ENCODE results near the gene DGLUCY. TPM values are rescaled to one million over a fixed set of nuclear protein-coding genes. Genes with fewer than 3 reads are reported as not detected.

The DGLUCY gene
- total RNA-seq, 1 experiment from 2014 or later = 67.0 TPM

GRCh38 chr14:91114079-91115065 lies 499 bp downstream of the DGLUCY start (continued):
- TF ChIP-seq CTCF (IDR thresholded peaks at IDR 0.05 in 2 of 3, conservative IDR thresholded peaks at IDR 0.05 in 1 of 3; ENCODE audit: borderline replicate concordance in 1 of 3, insufficient read depth in 1 of 3, low read depth in 2 of 3, low read length in 2 of 3) (no peak), ELF1 (IDR thresholded peaks at IDR 0.05; ENCODE audit: borderline replicate concordance, low read depth) (no peak), ATF3 (IDR thresholded peaks at IDR 0.05) (no peak)

- intact Hi-C loops (cut with micrococcal nuclease) = no loop called here
- Histone ChIP-seq H3K4me1 (ENCODE audit: control insufficient read depth in 1 of 2, insufficient read depth in 2 of 2, low read length in 2 of 2) (peaks cover 28 to 74% of the 10 kb centered on the region in 2 experiments), H4K20me1 (ENCODE audit: insufficient read depth) (no peaks in the 10 kb centered on the region), H3K4me3 (replicated peaks in 1 of 2; ENCODE audit: low read depth in 1 of 2, low read length in 2 of 2) (peak overlapping the region; percentile 76 to 80; a peak in 3 of 4 replicates), H3K9me2 (ENCODE audit: insufficient read depth) (no peaks in the 10 kb centered on the region), H3K27ac (ENCODE audit: low read depth, low read length) (no peak overlapping the region; the same call in 1 of the 2 replicates), H2AFZ (ENCODE audit: low read depth, low read length, poor library complexity, severe bottlenecking) (no peak overlapping the region), H3K27me3 (ENCODE audit: insufficient read depth, low read length) (no peaks in the 10 kb centered on the region), H3K9me3 (ENCODE audit: control insufficient read depth in 1 of 2, insufficient read depth in 1 of 2, low read depth in 1 of 2, low read length in 2 of 2) (0 out of 4 replicates have a peak, but pooled peaks cover 0 to 3% of the 10 kb centered on the region in 2 experiments), H3K79me2 (ENCODE audit: insufficient read depth, low read length) (peaks cover 66% of the 10 kb centered on the region), H3K36me3 (ENCODE audit: control insufficient read depth in 1 of 2, insufficient read depth in 2 of 2, low read length in 2 of 2) (peaks cover 0 to 23% of the 10 kb centered on the region in 2 experiments; a peak in 2 of 4 replicates), H3K9ac (ENCODE audit: low read length) (peak overlapping the region; percentile 73), H3K4me2 (ENCODE audit: low read length) (peak overlapping the region; percentile 83)
- DNase-seq (ENCODE audit: low read depth, low spot score) (no peak), ATAC-seq (no peak)
- ChIA-PET POLR2A (no interaction called here), RAD21 (ENCODE audit: low non-redundant PET in 1 of 2, low total read pairs in 2 of 2, uncharacterized antibody in 2 of 2, unreplicated experiment in 2 of 2) (no interaction called here), CTCF (no interaction called here)
- BruUV-seq (replicated peaks) = no TSS peak
- TF ChIP-seq ZNF274 (IDR thresholded peaks at IDR 0.05; ENCODE audit: low read depth, low read length) (no peak), EZH2phosphoT487 (IDR thresholded peaks at IDR 0.05; ENCODE audit: borderline replicate concordance) (no peak), EGR1 (IDR thresholded peaks at IDR 0.05; ENCODE audit: low read depth) (no peak), SP1 (IDR thresholded peaks at IDR 0.05; ENCODE audit: low read depth) (no peak), ZBTB33 (IDR thresholded peaks at IDR 0.05; ENCODE audit: extremely low read depth, insufficient replicate concordance, low read length) (no peak), JUND (IDR thresholded peaks at IDR 0.05) (no peak), ELF1 (IDR thresholded peaks at IDR 0.05; ENCODE audit: borderline replicate concordance, low read depth) (no peak), YY1 (IDR thresholded peaks at IDR 0.05; ENCODE audit: extremely low read depth, insufficient replicate concordance, low read depth, low read length) (no peak), SIN3A (IDR thresholded peaks at IDR 0.05; ENCODE audit: low read depth) (no peak), EZH2 (IDR thresholded peaks at IDR 0.05) (no peak), CEBPB (IDR thresholded peaks at IDR 0.05; ENCODE audit: low read depth) (no peak), CBX3 (IDR thresholded peaks at IDR 0.05; ENCODE audit: low read depth) (no peak), CTCF (IDR thresholded peaks at IDR 0.05 in 2 of 3, conservative IDR thresholded peaks at IDR 0.05 in 1 of 3; ENCODE audit: borderline replicate concordance in 1 of 3, insufficient read depth in 1 of 3, low read depth in 2 of 3, low read length in 2 of 3) (no peak)
Measured at GRCh38 chr14:91115986-91116770, 2.3 kb downstream of the DGLUCY start.
